K562 (cell line): Measurements from ENCODE around the gene DNAJB2. TPM values are rescaled to one million over a fixed set of nuclear protein-coding genes. Genes with fewer than 3 reads are reported as not detected.

ENCODE experiments used
- ARID4B ChIP-seq: sonication (generic); formaldehyde crosslinking; IDR thresholded peaks from 2 replicates; pipeline ENCODE4 v1.8.0; 2022; ENCODE audit warnings: mild to moderate bottlenecking, missing genetic modification reagents
- BACH1 ChIP-seq: fragments of 200-800 bp; sonication (Bioruptor generic); IDR thresholded peaks from 2 replicates; pipeline ENCODE4 v1.6.1; 2016; ENCODE audit warnings: missing genetic modification characterization, missing compliant biosample characterization
- ERF ChIP-seq: fragments of 450-650 bp; formaldehyde crosslinking; IDR thresholded peaks from 2 replicates; pipeline ENCODE4 v1.4.0; 2020; ENCODE audit warnings: mild to moderate bottlenecking, mixed read lengths
- ETV1 ChIP-seq: fragments of 450-650 bp; conservative IDR thresholded peaks from 2 replicates; pipeline ENCODE4 v1.6.1; 2016; ENCODE audit warnings: missing genetic modification characterization, control low read depth, low read depth, missing compliant biosample characterization
- HCFC1 ChIP-seq: IDR thresholded peaks from 2 replicates; pipeline ENCODE4 v1.6.1; 2012; ENCODE audit warnings: low read depth, low read length, improper control_type of control experiment
- JUN ChIP-seq, 2 experiments: sonication (generic) in 1 of 2; formaldehyde crosslinking in 1 of 2; IDR thresholded peaks; 2 replicates each; pipeline versions ENCODE4 v1.6.1 to v1.8.0; 2012 to 2022; ENCODE audit warnings: borderline replicate concordance in 2 of 2, mild to moderate bottlenecking in 2 of 2, improper control_type of control experiment in 1 of 2, low read depth in 1 of 2, low read length in 1 of 2, missing genetic modification reagents in 1 of 2
- MCM7 ChIP-seq, 2 experiments: fragments of 450-650 bp; IDR thresholded peaks; 2 replicates each; pipeline ENCODE4 v1.6.1; 2016 to 2018
- NFE2 ChIP-seq: IDR thresholded peaks from 2 replicates; pipeline ENCODE4 v1.6.1; 2014; ENCODE audit warnings: antibody characterized with exemption, low read depth
- NFIC ChIP-seq: fragments of 450-650 bp; IDR thresholded peaks from 2 replicates; pipeline ENCODE4 v1.6.1; 2017; ENCODE audit warnings: mild to moderate bottlenecking, inconsistent platforms
- PHF8 ChIP-seq: fragments of 200-600 bp; sonication (generic); IDR thresholded peaks from 2 replicates; pipeline ENCODE4 v1.6.1; 2012; ENCODE audit warnings: mixed run types, mild to moderate bottlenecking, inconsistent platforms, low read length, moderate library complexity, borderline replicate concordance
- POLR2B ChIP-seq: fragments of 450-650 bp; IDR thresholded peaks from 2 replicates; pipeline ENCODE4 v1.6.1; 2018; ENCODE audit warnings: low read depth; ENCODE audit not compliant: partially characterized antibody
- PRDM10 ChIP-seq: fragments of 450-650 bp; IDR thresholded peaks from 2 replicates; pipeline ENCODE4 v1.6.1; 2018; ENCODE audit not compliant: partially characterized antibody
- SIN3A ChIP-seq, 2 experiments: fragments of 150-350 bp in 1 of 2; IDR thresholded peaks; 2 replicates each; pipeline ENCODE4 v1.6.1; 2011 to 2016; ENCODE audit warnings: borderline replicate concordance in 2 of 2, low read depth in 2 of 2, low read length in 2 of 2, mild to moderate bottlenecking in 2 of 2, moderate library complexity in 2 of 2; ENCODE audit not compliant: control insufficient read depth in 1 of 2
- SRF ChIP-seq, 2 experiments: fragments of 250-450, 450-650 bp in 1 of 2; sonication (Bioruptor Pico) in 1 of 2; sonication (generic) in 1 of 2; formaldehyde crosslinking; IDR thresholded peaks; 2 replicates each; pipeline versions ENCODE4 v1.5.0 to v1.5.1; 2020 to 2022; ENCODE audit warnings: mild to moderate bottlenecking in 1 of 2, missing genetic modification reagents in 1 of 2
- SUPT5H ChIP-seq: fragments of 450-650 bp; IDR thresholded peaks from 2 replicates; pipeline ENCODE4 v1.6.1; 2016
- TRIM25 ChIP-seq: fragments of 450-650 bp; IDR thresholded peaks from 2 replicates; pipeline ENCODE4 v1.7.0; 2016; ENCODE audit warnings: borderline replicate concordance
- ZFP30 ChIP-seq: fragments of 250-450 bp; sonication (Bioruptor Pico); IDR thresholded peaks from 2 replicates; pipeline ENCODE4 v1.8.0; 2022; ENCODE audit warnings: moderate library complexity, mild to moderate bottlenecking, inconsistent platforms, borderline replicate concordance
- polyA plus RNA-seq, 8 experiments: library from polyadenylated mRNA; depleted of rRNA in 4 of 8; stranded (reverse) in 5 of 8; unstranded in 3 of 8; fragments of >200 nt; fragmentation: Nextera tagmentation in 2 of 8; fragmentation: Illumina TruSeq in 1 of 8; extraction: Ambion mirVana in 2 of 8; extraction: Trizol in 1 of 8; gene quantifications; 2 replicates each; pipeline versions ENCODE4 v1.2.1 to v1.2.3, GENCODE V29; 2011 to 2014; ENCODE audit warnings: inconsistent platforms in 1 of 8, missing spikeins in 1 of 8
- total RNA-seq, 7 experiments: library from RNA; depleted of rRNA in 6 of 7; stranded (reverse); fragments of >200 nt in 6 of 7; fragmentation: Illumina TruSeq in 2 of 7; extraction: Trizol in 2 of 7; gene quantifications; 2 replicates each; pipeline versions ENCODE4 v1.2.1 to v1.2.3, GENCODE V29; 2011 to 2021; ENCODE audit warnings: low replicate concordance in 1 of 7

Gene DNAJB2
- total and polyA plus RNA-seq, 9 of the 15 experiments (the other 6 are each of a cell fraction or from before 2014, with no cell fraction given) = 0.08 to 3.0 (median 2.2) TPM; not detected in 1

- TF ChIP-seq ARID4B (CRISPR knock-in tag) = peak; percentile 78
- peak; percentile 91 for TF ChIP-seq ETV1 (tag)
- 0 out of 2 replicates have a peak, but pooled peaks have one; percentile 65 for TF ChIP-seq ERF (CRISPR knock-in tag)
- TF ChIP-seq NFIC = peak; percentile 40; the same call in 1 of the 2 replicates
- TF ChIP-seq JUN (IDR thresholded peaks at IDR 0.05; ENCODE audit: borderline replicate concordance, low read depth, low read length) = no peak
- peak; percentile 25; the same call in 1 of the 2 replicates for TF ChIP-seq JUN (CRISPR knock-in tag; IDR thresholded peaks at IDR 0.05; ENCODE audit: borderline replicate concordance)
- TF ChIP-seq ZFP30 = no peak
- TF ChIP-seq TRIM25 = no peak
- 0 out of 2 replicates have a peak, but pooled peaks have one; percentile 61 for TF ChIP-seq BACH1 (tag)
- TF ChIP-seq MCM7 (IDR thresholded peaks at IDR 0.05) = no peak
- TF ChIP-seq NFE2 = no peak
- TF ChIP-seq PHF8 = peak; percentile 97
- TF ChIP-seq SRF (CRISPR knock-in tag; IDR thresholded peaks at IDR 0.05) = peak in 1 of 2 experiments; percentile 94; a peak in 2 of 4 replicates
- TF ChIP-seq SUPT5H = peak; percentile 91
- TF ChIP-seq PRDM10 = peak; percentile 50
- TF ChIP-seq HCFC1 = peak; percentile 77
- TF ChIP-seq SIN3A (IDR thresholded peaks at IDR 0.05; ENCODE audit: borderline replicate concordance in 2 of 2, control insufficient read depth in 1 of 2, low read depth in 2 of 2, low read length in 2 of 2) = peak; percentile 78 to 91
- peak; percentile 86 for TF ChIP-seq POLR2B
These were observed 33.8 kb upstream of the DNAJB2 start, which contains the start of the genes GLB1L and STK16 (continued) for GRCh38 chr2:219245148-219245898.
